GM10847 (cell line): ENCODE measurements around the gene LSM2.

Source experiments
- POLR2A ChIP-seq: IDR thresholded peaks from 2 replicates; pipeline ENCODE4 v1.6.1; 2011; ENCODE audit not compliant: insufficient read length; ENCODE audit errors: extremely low read depth

The LSM2 gene

DNA sequence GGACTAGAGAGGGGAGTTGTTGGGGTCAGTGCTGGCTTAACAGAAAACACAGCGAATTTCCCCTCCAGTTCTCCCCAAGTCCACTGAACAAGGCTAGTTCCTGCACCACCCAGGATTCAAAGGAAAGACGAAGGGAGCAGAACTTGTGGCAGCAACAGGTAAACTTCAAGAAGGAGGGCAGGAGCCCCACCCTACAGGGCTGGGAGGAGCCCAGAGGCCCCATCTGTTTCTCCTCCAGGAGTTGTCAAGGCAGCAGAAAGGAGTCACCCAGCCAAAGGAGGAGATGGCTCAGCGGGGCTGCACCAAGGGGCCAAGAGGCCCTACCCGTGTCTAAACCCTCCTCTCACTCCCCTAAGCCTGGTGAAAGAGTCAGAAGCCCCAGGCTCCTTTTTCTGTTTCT lies 42.6 kb downstream of the LSM2 start:
- no peak for TF ChIP-seq POLR2A

DNA sequence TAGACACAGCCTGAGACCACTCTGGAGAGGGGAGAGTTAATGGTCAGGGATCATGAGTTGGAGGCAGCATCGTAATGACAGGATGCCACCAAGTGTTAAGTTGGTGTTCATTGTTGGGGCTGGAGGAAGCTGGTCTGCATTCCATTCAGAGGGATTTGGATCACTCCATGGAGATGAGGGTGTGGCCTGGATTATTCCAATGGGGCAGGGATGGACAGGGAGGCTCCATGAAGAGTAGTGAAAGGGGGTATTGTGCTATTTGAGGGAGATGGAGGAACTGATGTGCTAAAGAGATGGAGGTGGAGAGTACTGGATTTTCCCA lies 43.2 kb downstream of the LSM2 start:
- no peak for TF ChIP-seq POLR2A

DNA sequence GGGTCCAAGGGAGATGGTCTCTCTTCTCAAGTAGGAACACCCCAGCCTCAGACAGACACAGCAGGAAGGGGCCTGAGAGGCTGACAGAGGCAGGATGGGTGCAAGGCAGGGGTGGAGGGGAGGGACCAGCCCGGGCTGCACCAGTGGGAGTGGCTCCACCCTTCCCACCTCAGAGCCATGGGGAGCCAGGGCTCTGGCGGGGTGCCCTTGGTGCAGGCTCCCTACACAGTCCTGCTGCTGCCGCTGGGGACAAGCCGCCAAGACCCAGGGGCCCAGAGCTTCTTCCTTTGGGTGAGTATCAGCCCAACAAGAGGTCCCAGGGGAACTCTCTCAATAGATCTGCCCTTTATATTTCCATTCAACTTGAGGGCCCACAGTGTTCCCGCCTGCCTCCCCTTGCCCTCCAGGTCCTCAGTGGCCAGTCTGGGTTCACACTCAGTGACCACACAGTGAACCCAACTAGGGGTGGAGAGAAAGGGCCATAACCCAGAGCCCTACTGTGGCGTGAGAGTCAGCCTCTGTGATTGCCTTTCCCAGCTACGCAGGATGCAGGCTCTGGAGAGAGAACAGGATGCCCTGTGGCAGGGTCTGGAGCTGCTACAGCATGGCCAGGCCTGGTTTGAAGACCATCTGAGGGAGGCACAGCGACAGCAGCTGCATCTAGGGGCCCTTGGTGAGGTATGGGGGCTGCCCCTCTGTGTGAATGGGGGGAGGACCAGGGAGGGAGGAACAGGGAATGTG lies 43.7 kb downstream of the LSM2 start:
- TF ChIP-seq POLR2A, result no peak

DNA sequence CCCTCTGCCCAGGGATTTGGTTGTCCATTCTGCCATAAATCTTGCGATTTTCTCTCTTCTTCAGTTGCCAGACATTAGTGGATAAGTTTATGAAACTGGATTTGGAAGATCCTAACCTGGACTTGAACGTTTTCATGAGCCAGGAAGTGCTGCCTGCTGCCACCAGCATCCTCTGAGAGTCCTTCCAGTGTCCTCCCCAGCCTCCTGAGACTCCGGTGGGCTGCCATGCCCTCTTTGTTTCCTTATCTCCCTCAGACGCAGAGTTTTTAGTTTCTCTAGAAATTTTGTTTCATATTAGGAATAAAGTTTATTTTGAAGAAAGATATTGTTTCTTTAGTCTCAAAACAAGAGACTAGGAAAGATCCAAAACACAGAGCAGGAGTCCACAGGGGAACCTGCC lies 44.4 kb downstream of the LSM2 start, which contains the start of gene SAPCD1:
TSS of gene SAPCD1 (plus strand) at position 301 of the 400 bp plus-strand sequence. CDS start 399 bp downstream, outside the sequence.
- TF ChIP-seq POLR2A, result no peak

DNA sequence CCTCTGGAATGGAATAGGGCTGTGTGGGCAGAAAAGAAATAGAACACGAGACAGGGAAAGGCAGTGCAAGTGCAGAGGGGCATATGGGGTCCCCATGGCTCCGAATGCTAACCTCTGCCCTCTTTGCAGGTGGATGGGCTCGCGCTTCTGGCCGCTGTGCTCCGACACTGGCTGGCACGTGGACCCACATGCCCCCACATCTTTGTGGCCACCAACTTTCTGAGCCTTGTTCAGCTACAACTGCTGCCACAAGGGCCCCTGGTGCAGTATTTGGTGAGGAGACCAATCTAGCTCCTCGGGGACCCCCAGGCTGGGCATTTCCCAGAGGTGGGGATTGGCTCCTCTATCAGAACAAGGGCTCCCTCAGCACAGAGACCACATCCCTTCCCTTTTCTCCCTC lies 45.4 kb downstream of the LSM2 start:
- TF ChIP-seq POLR2A, result no peak

DNA sequence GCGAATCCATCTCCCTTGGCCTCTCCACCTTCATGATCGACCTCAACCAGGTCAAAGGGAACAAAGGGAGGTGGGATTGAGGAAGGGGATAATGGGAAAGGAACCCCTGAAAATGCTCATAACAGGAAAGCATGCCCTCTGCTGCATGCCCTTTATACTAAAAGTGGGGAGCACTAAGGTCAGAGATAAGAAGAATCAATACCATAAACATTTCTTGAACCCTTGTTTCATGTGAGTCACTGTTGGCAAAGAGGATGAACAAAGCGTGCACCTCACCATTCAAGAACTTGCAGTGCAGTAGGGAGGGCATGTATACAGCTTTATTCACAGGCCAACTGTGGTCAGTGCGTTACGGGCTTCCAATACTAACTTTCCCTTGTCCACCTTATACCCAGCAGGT lies 46.0 kb downstream of the LSM2 start:
- TF ChIP-seq POLR2A, result no peak

DNA sequence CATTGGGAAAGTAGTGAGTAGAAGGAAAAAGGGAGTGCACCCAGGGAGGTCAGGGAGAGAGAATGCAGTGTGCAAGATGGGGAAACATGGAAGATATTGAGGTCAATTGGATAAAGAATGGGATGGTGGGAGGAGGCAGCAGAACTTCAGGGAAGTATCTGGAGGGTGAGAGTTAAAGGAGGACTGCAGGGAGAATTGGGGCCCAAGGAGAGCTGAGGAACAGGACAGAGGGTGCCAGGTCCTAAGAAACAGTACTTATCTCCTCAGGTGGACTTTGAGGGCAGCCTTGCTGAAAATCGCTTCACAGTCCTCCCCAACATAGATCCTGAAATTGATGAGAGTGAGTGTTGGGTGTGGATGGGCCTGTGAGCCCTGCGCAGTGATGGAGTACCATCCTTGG lies 48.5 kb downstream of the LSM2 start:
- TF ChIP-seq POLR2A, result no peak

DNA sequence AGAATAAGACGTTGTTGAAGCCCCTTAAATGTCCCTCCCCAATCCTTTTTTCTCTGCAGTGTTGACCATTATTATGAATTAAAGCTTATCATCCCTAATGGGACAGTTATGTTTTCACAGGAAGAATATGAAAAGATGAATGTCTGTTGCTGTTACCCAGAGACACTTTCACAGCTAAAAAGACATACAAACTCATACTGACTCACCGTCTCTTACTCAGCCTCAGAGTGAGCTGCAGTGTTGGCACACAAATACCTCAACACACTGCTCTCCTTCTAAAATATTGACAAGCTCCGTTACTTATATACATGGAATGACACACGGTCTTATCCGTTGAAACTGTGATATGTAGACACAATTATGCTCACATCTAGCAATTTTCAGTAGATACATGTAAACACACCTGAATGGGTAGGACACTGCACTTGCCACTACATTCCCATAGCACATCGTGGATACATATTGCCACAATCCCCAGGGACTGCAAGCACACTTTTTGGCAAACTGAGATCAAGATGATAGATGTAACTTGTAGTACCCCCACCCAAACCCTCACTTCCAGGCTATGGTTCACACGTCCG lies 53.9 kb downstream of the LSM2 start:
- no peak for TF ChIP-seq POLR2A

DNA sequence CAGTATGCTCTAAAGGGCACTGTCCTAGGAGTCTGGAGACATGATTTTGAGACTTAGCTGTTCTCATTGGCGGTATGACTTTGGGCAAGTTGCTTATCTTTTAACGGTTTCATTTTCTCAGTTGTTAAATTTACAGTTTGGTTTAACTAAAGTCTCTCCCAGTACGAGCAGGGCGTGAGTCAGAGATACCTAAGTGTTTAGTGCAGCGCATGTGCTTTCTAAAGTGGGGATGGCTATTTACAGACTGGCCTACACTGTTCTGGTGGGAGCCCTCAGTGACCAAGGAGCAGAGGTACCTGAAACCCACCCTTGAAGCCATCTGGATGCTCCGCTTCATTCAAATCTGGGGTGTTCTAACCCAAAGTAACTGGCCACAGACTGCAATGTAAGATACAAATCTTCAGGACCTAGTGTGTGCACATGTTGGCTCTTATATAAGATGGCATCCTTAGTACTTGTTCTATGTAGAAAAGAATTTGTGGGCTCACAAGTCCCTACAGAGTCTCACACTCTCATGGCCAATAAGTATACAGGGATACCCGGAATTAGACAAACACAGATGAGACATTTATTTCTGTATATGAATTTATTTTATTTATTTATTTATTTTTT lies 56.2 kb downstream of the LSM2 start:
- TF ChIP-seq POLR2A, result no peak

DNA sequence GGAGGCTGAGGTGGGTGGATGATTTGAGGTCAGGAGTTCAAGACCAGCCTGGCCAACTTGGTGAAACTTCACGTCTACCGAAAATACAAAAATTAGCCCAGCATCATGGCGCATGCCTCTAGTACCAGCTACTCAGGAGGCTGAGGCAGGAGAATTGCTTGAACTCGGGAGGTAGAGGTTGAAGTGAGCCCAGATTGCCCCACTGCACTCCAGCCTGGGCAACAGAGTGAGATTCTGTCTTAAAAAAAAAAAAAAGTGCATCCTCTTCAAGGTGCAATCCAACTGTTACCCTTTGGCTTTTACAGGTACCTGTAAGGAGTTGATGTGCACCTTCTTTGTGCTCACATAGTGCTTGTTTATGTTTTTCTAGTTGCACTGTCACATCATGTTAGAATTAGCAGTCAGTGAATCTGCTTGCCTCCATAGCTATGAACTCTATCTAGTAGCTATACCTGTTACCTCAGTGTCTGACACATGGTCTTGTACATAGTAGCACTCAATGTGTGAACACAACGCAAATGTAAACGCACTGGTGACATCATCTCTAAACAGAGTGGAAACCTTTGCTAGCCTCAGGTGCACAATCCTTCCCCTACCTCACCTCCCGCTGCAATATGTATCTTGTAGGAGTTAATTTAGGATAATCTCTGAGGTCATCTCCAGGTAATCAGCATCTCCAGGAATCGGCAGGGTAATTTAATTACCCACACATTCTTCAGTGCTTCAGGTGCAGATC lies 57.3 kb downstream of the LSM2 start:
- no peak for TF ChIP-seq POLR2A
